ENCODE results near the gene KPNA2. TPM values are rescaled to one million over a fixed set of nuclear protein-coding genes. Genes with fewer than 3 reads are reported as not detected.

Gene KPNA2
- total and polyA plus RNA-seq, 2 of the 13 experiments (the other 11 are each of a cell fraction or from before 2014, with no cell fraction given) = 111 to 305 TPM

DNA sequence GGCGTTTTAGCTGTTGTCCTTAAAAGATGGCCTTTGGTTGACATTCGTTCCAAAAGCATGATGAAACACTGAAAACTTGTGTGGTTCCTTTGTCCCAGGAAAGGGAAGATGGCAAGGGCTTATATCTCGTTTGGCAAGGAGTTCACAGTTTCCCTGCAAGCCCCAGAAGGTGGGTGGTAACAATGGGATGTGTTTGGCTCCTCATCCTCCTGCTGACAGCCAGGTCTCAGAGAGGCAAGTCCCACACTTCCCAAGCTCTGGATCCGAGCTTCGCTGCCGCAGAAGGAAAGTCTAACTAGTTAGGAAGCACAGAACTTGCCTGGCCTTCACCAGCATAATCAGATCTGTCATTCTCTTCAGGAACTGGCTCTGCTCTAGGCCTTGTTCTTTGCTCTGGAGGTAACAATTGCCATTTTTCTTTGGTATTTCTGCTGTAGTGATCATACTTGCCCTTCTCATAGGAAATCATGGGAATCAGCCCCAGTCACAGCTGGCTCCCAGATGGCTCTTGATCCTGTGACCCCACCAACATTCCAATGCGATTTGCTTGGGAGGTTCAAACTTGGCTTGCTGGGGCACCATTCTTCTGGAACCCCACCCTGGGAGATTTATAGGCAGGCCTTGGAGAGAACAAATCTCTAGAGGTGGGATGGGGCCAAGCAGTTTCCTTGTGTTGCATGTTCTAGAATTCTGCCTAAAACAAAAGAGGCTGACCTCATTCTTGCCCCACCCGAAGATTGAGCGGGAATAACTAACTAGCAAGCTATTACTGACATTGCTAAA lies 17.9 kb downstream of the KPNA2 start:
- H3K4me2 ChIP-seq (ENCODE audit: low read depth, low read length) = peak overlapping the region; percentile 26
- intact Hi-C loops (cut with micrococcal nuclease; ENCODE audit: unreplicated experiment) = no loop called here
- no peaks in the 10 kb centered on the region; a peak in 1 of 5 replicates for H3K27me3 ChIP-seq (ENCODE audit: control insufficient read depth in 1 of 2, insufficient read depth in 2 of 2, low read length in 2 of 2)
- H3K27ac ChIP-seq (ENCODE audit: extremely low read length, insufficient read depth, low read length) = no peak overlapping the region
- POLR2A ChIA-PET = interaction anchor here (0.7 kb wide), 1 partner anchor 18 kb away, joined by 3 read pairs; the partner anchor contains the start of gene KPNA2
- peaks cover 15% of the 10 kb centered on the region for H3K4me1 ChIP-seq (ENCODE audit: insufficient read depth, low read length)
- no peak overlapping the region for H3K9ac ChIP-seq (ENCODE audit: insufficient read depth, low read depth, low read length)
- no peaks in the 10 kb centered on the region for H4K20me1 ChIP-seq (ENCODE audit: insufficient read depth, low read length)
- no peak overlapping the region for H2AFZ ChIP-seq (ENCODE audit: low read length)
- CTCF ChIA-PET (ENCODE audit: low intra/inter-chr PET ratio, low total read pairs) = no interaction called here
- no peak for FAIRE-seq
- no peaks in the 10 kb centered on the region for H3K36me3 ChIP-seq (replicated peaks in 1 of 2; ENCODE audit: control insufficient read depth in 1 of 2, insufficient read depth in 2 of 2, low read length in 2 of 2)
- no peak for ATAC-seq
- H3K9me3 ChIP-seq (ENCODE audit: low read length) = no peaks in the 10 kb centered on the region
- no peaks in the 10 kb centered on the region for H3K79me2 ChIP-seq (ENCODE audit: insufficient read depth, low read length)
- no TSS peak for BruUV-seq (replicated peaks)
- no peak for DNase-seq (ENCODE audit: low spot score)
- in situ Hi-C loops (cut with HindIII; ENCODE audit: extremely low pct_ligation_motif_present, low pct_unique_long_range_greater_than_20kb) = no loop called here
- 16% methylated on average over 9 of the region's 9 CpGs for WGBS (ENCODE audit: low lambda C conversion rate)
- TF ChIP-seq, protein P1, sequence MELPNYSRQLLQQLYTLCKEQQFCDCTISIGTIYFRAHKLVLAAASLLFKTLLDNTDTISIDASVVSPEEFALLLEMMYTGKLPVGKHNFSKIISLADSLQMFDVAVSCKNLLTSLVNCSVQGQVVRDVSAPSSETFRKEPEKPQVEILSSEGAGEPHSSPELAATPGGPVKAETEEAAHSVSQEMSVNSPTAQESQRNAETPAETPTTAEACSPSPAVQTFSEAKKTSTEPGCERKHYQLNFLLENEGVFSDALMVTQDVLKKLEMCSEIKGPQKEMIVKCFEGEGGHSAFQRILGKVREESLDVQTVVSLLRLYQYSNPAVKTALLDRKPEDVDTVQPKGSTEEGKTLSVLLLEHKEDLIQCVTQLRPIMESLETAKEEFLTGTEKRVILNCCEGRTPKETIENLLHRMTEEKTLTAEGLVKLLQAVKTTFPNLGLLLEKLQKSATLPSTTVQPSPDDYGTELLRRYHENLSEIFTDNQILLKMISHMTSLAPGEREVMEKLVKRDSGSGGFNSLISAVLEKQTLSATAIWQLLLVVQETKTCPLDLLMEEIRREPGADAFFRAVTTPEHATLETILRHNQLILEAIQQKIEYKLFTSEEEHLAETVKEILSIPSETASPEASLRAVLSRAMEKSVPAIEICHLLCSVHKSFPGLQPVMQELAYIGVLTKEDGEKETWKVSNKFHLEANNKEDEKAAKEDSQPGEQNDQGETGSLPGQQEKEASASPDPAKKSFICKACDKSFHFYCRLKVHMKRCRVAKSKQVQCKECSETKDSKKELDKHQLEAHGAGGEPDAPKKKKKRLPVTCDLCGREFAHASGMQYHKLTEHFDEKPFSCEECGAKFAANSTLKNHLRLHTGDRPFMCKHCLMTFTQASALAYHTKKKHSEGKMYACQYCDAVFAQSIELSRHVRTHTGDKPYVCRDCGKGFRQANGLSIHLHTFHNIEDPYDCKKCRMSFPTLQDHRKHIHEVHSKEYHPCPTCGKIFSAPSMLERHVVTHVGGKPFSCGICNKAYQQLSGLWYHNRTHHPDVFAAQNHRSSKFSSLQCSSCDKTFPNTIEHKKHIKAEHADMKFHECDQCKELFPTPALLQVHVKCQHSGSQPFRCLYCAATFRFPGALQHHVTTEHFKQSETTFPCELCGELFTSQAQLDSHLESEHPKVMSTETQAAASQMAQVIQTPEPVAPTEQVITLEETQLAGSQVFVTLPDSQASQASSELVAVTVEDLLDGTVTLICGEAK (IDR thresholded peaks at IDR 0.05) = no peak
- TF ChIP-seq, protein P1 (CRISPR knock-in tag; IDR thresholded peaks at IDR 0.05) = no peak
- TF ChIP-seq ZNF619 (CRISPR knock-in tag; IDR thresholded peaks at IDR 0.05) (0 out of 2 replicates have a peak, but pooled peaks have one; percentile 9), TP53 (CRISPR knock-in tag; conservative IDR thresholded peaks at IDR 0.05) (no peak), MEIS2 (CRISPR knock-in tag; IDR thresholded peaks at IDR 0.05) (no peak)
- H3K4me3 ChIP-seq (replicated peaks in 1 of 3; ENCODE audit: insufficient read depth in 1 of 3, low read depth in 2 of 3, low read length in 3 of 3) = no peak overlapping the region

All from HepG2 (cell line).